Activated CD4-positive, alpha-beta T cell treated with anti-CD3 and anti-CD28 coated beads for 1 hour (primary cell): ENCODE results near the gene CETP.
A peak's percentile ranks its signal among the peaks of the same experiment; 100 is the strongest.

Experiments
- DNase-seq: peaks from one replicate; pipeline ENCODE4 v3.0.0-alpha.2; 2020

Gene CETP, protein sequence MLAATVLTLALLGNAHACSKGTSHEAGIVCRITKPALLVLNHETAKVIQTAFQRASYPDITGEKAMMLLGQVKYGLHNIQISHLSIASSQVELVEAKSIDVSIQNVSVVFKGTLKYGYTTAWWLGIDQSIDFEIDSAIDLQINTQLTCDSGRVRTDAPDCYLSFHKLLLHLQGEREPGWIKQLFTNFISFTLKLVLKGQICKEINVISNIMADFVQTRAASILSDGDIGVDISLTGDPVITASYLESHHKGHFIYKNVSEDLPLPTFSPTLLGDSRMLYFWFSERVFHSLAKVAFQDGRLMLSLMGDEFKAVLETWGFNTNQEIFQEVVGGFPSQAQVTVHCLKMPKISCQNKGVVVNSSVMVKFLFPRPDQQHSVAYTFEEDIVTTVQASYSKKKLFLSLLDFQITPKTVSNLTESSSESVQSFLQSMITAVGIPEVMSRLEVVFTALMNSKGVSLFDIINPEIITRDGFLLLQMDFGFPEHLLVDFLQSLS

DNA sequence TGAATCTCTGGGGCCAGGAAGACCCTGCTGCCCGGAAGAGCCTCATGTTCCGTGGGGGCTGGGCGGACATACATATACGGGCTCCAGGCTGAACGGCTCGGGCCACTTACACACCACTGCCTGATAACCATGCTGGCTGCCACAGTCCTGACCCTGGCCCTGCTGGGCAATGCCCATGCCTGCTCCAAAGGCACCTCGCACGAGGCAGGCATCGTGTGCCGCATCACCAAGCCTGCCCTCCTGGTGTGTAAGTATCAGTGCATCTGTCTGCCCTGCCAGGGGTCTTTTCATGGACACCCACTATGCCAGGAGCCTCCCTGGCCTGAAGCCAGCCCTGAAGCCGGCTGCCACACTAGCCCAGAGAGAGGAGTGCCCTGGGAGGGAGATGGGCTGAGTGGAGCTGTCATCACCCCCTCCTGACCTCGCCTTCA, at the start of gene CETP:
CETP (plus strand) TSS at position 100 of the 431 bp plus-strand sequence; CDS start at position 130, 30 bp downstream.
- DNase-seq = no peak

DNA sequence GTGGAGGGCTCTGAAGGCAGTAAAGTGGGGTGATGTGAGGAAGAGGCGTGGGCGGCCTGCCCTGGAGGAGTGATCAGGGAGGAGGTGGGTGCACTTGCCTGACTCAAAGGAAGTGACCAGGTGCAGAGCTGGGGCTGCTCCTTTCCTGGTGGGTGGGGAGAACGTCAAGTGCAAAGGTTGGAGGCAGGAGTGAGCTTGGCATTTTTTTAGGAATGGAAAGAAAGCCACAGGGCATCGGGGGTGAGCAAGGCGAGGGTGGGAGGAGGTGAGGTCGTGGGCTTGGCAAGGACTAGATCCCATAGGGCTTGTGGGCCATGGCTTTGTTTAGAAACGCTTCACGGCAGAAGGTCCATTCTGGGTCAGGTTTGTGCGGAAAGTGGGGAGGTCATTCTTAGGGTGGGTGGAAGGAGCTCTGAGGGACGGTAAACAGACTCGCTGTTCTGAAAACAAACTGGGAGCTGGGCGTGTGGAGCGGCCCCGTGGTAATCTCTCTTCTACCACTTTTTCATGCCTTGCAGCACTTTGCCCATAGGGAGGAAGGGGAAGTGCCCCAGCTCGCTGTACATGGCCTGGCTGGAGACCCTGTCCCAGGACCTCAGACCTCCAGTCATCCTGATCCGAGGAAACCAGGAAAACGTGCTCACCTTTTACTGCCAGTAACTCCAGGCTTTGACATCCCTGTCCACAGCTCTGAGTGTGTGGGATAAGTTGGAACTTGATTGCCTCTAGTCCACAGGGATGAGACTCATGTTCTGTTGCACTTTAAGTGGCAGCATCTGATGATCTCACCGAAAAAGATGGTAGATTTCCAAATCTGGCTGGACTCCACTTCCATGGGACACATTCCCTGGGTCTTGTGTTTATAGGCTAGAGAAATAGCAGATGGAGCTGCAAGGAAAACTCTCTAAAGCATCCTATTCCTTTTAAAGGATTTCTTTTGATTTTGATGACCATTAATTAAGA, 48.7 kb upstream of the CETP start:
- DNase-seq = no peak

DNA sequence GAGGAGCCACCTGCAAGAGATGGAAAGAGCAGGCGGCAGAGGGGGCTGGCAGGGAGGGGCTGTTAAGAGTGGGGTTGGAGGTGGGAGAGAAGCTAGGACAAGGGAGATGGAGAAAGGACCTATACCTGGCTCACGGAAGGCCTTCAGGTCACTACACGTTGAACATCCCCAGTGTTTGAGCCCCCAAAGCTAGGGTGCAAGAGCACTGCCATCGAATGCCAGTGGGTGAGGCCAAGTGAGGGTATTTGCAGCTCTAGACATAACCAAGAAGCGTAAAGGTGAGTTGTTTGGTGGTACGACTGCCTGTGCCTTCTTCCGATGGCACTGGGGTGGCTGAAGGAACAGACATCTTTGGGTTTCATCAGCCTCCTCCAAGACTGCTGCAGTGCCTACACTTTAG, 46.9 kb upstream of the CETP start:
- no peak for DNase-seq

DNA sequence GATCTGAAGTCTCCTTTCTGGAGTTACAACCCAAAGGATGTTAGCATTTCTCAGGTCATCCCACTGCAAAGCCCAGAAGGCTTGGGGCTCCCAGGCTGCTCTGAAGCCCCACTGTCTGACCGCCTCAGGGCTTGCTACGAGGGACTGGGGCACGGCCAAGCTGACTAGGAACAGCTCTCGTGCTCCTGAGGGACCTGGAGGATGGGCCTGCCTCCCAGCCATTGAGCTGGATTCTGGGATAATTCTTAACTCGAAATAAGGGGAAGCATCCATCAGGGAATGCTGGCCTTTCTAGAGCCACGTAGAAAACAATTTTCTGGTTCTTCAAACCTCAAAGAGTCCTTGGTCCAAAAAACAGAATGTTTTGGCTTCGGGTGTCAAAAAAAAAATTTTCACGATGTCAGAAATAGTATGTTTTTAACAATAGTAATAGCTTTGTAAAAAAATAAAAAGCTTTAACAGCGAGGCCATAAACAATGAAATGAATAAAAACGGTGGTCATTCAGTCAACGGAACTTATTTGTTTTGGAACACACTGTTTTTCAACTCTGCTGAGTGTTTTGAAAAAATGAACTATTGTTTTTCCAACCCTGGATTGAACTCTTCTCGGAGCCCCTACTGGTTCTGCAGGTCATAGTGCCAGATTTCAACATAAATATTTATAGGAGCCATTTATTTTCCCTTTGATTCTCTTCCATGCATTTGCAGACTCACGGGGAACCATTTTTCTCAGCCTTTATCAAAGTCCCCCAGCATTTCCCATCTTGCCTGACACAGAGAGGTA, 46.2 kb upstream of the CETP start:
- DNase-seq = no peak

DNA sequence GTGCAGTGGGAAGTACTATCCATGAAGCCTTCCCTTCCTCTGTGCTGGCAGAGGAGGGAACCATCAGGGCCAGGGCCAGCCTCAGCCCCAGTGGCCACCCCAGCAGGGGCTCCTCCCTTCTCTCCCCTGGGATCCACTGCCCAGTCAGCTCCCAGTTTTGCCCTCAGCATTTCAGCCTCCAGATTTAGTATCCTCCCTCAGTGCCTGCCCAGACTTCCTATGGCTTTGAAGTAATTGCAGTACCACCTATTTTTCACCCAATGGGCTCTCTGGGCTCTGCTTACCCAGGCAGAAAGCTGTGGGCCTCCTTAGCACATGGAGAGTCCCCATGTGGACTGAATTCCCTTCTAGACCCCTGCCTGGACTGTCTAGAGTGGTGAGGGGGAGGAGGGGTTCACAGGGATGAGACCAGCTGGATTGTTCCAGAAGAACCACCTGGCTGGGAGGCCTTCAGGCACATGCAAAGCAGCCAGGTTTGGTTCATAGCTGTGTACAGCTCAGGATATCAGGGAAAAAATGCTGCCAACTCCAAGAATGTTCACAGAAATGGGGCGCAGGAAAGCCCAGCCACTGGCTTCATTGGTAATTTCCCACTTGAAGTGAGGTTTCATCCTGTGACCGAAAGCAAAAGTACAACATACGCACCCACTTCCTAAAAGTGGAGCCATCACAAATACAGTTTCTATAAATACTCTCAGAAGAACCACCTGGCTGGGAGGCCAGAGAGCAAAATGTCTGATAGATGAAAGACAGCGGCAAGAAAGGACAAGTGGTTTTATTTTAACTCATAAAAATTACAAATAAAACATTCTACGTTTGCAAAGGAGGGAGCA, 45.0 kb upstream of the CETP start:
- no peak for DNase-seq

DNA sequence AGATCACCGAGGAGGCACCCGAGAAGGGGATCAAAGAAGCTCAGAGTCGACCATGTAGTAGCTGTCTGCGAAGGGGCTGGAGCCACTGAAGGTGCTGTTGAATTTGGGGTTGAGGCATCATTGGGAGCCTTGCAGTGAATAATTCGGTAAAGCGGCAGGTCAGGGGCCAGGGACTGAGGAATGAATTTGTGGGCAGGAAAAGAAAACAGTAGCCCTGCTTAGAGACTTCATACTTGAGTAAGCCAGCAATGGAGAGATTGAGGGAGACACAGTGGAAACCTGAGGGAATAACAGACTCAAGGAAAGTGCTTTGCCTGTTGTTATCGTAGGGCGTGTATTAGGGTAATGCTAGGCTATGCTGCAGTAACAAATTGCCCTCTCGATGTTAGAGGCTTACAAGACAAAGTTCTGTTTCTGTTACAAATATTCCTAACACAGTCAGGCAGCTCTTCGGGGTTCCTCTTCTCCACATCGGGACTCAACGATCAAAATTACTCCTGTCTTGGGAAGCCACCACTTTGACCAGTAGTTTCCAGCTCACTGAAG, 43.2 kb upstream of the CETP start:
- no peak for DNase-seq

DNA sequence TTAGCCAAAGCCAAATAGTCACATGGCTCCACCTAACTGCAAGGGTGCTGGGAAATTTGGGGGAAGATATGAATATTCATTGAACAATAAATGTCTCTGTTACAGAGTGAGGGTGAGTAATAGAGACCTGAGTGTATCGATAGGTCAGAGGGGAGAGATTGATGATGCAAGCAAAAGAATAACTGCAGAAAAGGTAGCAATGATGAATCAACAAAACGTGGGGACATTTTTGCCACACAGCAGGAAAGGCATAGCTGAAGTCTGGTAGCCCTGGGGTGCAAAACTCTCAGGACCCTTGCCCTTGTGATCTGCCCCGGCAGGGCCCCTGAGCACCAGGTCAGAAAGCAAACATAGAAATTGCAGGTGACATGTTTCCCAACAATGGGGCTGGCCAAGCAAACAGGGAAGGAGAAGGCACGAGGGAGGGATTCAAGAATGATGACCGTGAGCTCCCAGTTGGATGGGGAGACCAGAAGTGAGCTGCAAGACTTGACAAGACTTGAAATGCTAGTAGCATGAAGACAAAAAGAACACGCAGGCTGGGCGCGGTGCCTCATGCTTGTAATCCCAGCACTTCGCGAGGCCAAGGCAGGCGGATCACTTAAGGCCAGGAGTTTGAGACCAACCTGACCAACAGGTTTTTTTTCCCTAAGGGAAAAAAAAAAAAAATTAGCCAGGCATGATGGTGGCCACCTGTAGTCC, 42.5 kb upstream of the CETP start:
- no peak for DNase-seq

DNA sequence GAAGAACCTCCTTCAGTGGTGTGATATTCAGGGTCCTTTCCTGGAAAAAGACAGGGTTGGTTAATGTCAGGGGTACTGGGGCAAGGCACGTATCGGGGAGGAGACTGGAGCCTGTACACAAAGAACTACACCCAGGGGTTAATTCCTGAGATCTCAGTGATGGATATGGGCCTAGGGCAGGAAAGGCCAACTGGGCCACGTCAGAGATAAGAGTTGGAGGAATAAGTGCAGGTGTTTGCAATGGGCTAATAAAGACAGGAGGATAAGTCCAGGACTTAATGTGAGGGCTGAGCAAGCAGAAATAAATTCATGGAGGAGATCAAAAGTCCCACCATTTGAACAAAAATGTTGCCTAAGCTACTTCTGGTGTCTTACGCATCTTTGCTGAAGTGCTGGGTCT, 40.2 kb upstream of the CETP start:
- no peak for DNase-seq

DNA sequence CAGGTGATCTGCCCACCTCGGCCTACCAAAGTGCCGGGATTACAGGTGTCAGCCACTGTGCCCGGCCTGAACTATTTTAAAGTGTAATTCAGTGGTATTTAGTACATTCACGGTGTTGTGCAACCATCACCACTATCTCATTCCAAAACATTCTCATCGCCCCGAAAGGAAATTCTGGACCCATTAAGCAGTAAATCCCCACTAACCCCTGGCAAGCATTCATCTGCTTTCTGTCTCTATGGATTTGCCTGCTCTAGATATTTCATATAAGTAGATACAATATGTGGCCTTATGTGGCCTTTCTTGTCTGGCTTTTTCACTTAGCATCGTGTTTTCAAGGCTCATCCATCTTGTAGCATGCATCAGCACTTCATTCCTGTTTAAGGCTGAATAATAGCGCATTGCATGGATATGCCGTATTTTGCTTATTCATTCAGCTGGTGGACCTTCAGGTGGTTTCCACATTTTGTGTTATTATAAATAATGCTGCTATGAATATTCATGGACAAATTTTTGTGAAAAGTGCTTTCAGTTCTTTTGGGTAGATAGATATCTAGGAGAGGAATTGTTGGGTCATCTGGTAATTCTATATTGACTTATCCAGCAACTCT, 38.2 kb upstream of the CETP start:
- DNase-seq = no peak

DNA sequence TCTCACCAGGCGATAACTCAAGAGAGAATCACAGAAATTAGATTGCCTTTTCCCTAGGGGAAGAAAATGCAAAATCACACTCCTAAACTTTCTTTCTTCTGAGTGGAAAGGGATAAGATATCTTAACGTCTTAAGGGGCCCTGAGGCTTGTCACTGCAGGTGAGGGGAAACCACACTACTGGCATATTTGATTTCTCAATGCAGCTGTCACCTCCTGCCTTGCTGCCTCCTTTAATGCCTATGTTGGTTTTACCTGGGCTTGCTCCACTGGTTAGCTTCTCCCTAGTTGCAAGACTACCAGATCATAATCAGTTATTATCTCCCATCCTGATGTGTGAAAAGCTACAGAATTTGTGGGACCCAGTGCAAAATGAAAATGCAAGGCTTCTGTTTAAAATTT, 34.3 kb upstream of the CETP start:
- no peak for DNase-seq

DNA sequence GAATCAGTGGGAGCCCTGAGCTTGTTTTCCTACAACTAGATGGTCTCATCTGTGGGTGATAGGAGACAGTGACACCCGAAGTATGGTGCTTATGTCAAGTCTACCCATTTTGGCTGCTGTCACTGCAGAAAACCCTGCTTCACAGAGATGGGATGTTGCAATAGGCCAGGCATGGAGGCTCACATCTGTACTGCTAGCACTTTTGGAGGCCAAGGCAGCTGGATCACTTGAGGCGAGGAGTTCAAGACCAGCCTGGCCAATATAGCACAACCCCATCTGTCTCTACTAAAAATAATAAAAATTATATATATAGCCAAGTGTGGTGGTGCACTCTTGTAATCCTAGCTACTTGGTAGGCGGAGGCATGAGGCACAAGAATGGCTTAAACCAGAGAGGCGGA, 32.1 kb upstream of the CETP start:
- no peak for DNase-seq

DNA sequence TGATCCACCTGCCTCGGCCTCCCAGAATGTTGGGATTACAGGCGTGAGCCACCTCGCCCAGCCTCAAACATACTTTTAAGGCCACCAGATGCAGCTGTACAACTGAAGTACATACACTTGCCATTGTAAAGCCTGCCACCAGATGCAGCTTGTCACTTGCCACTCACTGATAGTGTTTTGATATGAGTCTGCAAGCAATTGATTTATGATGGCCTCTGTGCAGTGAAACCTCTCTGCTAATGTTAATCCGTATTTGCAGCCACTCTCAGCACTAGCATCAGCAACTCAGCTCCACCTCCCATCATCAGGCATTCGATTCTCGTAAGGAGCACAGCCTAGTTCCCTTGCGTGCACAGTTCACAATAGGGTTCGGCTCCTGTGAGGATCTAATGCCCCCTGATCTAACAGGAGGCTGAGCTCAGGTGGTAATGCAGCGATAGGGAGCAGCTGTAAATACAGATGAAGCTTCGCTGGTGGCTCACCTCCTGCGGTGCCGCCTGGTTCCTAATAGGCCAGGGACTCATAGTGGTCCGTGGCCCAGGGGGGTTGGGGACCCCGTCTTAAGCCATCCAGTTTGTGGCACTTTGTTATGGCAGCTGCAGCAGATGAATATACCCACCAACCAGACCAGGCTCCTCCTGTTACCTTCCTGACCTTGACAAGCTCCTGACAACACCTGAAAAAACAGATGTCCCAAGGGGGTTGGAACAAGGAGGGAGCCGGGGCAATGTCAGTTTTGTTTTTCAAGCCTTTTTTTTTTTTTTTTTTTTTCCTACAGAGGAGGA, 31.1 kb upstream of the CETP start:
- DNase-seq = no peak

DNA sequence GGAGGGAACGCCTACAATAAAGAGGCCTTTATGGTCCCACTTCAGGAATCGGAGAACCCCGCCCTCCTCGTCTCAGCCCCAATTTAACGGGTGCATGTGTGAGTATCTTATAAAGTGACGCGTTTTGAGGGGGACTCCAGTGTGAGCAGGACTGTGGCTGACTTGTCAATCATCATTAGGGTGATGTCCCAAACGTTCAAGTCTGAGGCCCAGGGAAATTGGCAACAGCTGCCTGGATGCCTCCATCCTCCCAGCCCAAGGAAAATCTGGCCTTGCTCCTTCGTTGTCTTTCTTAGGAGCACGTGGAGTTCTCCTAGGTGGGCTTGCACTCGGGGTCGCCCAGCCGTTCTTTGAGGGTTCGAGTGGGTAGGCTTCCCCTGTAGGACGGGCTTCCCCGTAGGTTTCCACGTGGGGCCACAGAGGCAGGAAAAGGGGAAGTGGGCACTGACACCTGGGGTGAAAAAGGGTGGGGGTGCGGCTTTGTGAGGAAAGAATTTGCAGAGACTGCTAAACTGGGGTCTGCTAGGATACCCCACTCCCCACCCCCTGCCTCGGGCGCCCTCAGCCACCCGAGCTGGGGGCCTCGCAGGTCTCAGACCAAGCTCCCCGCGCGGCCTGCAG, 30.4 kb upstream of the CETP start:
- no peak for DNase-seq

DNA sequence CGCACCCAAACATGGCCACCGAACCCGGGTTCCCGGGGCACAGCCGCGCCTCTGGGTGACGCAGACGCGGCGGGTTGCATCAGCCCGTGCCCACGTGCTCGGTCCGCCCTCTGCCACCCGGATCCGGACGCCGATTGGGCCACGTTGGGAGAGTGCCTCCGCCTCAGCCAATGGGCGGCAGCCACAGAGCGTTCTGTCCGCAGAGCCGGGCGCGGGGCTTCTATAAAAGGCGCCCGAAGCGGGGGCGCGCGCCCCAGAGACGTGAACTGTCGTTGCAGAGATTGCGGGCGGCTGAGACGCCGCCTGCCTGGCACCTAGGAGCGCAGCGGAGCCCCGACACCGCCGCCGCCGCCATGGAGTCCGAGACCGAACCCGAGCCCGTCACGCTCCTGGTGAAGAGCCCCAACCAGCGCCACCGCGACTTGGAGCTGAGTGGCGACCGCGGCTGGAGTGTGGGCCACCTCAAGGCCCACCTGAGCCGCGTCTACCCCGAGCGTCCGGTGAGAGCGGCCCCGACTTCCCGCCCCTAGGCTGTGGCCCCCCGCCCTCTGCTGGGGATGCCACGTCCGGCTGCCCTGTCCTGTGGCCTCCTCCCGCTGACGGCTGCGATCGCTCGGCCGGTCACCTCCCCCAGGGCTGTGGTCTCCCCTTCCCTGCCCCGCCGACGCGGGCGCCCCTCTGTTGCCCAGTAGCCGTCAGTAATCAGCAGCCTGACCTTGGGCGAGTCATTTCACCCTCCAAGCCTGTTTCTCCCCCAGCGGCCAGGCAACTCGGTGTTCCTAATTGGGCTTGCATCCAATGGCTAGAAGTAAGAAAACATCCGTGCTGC, 29.6 kb upstream of the CETP start, which contains the start of gene HERPUD1:
HERPUD1 (plus strand) TSS at position 251 of the 829 bp plus-strand sequence; CDS start at position 354, 103 bp downstream.
- DNase-seq = peak; percentile 100

DNA sequence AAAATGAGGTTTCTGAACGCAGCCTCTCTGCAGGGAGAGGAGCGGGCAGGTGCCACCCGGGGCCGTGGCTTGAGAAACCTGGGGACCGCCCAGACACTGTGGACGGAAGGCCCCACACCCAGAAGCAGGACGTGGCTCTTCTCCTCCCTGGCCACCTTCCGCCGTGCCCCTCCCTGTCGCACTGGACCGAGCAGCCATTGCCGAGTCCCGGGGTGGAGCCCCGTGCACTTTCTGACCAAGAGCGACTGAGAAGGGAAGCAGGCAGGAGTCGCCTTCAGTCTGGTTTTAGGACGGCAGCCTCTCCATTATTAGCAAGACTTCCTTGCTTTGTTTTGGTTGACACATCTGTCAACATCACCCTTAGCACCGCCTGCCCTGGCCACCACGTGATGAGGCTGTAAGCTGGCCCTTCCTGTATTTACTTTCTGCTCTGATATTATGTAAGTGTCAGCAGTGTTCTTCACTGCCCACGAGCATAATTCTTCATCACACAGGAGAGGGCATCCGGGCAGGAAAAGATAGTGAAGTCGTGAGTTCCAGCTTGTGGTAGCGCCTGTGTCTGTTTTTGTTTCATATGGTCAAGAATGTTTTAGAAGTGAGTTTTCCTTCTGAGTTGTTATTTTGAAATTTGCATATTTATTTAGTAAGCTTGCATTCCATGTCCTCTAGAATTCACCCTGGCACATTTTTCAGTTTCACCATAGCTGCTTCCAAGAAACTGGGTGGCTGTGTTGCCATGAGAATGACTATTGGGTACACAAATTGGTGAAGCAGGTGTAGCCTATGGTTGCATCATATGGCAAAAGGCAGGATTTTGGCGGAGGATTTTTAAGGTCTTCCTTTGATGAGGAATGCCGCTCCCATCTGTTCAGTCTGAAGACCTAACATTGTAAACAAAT, 28.8 kb upstream of the CETP start:
- peak; percentile 15 for DNase-seq

DNA sequence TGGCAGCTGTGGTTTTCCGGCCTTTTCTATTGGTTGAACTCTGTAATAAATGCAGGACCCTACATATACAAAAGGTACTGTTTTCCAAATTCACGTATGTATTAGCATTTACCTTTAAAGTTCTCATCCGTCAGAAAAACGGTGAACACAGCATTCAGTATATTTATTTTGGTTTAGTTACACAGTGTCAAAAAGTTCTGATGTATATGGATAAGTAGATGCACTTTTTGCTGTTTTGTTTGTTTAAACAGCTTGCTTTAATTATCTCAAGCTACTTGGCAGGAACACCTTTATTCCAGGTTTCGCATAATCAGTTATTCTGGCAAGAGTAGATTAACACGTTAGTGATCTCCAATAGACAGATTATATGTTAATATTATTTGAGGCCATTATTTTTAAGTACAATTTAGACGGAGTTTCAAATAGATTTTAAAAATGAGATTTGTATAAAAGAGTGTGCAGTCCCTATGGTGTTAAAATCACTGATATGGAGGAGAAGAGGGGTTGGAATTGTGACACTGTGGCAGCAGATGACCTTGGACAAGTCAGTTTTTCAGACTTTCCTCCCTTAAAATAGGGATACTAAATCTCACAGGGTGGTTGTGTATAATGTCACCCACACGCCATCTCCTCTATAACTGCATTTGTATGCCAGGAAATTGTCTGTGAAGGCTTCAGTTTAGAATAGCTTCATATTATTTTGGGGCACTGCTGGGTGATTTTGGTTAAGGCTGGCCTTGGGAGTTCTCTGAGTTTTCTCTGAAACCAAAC, 27.7 kb upstream of the CETP start:
- no peak for DNase-seq
